Keratinocyte (primary cell): ENCODE measurements around the gene LCE6A. TPM values are rescaled to one million over a fixed set of nuclear protein-coding genes. Genes with fewer than 3 reads are reported as not detected.

Experiments used
- DNase-seq: peaks from one replicate; pipeline ENCODE4 v3.0.0-alpha.2; 2011; ENCODE audit warnings: low read depth, missing footprints, low spot score
- FAIRE-seq: peaks from 2 replicates; lab custom pipeline; 2011; peaks lifted over from hg19 to GRCh38; lab: Jason Lieb, UNC
- H2AFZ ChIP-seq: 2 replicates; pipeline ENCODE4 v1.6.0; 2012; ENCODE audit warnings: low read length, control low read depth, inconsistent platforms; ENCODE audit not compliant: control insufficient read depth
- H3K27ac ChIP-seq: 2 replicates; pipeline ENCODE4 v1.5.1; 2011; ENCODE audit warnings: low read length; ENCODE audit not compliant: control insufficient read depth, insufficient read depth
- H3K27me3 ChIP-seq: 3 replicates; pipeline ENCODE4 v1.6.0; 2011; ENCODE audit warnings: low read length; ENCODE audit not compliant: control insufficient read depth, insufficient read depth; ENCODE audit errors: extremely low read depth
- H3K36me3 ChIP-seq, 2 experiments: 2 replicates in 1 of 2; 3 replicates in 1 of 2; pipeline ENCODE4 v1.5.1; 2011; ENCODE audit warnings: low read length in 2 of 2, mild to moderate bottlenecking in 1 of 2; ENCODE audit not compliant: control insufficient read depth in 2 of 2, insufficient read depth in 2 of 2; ENCODE audit errors: extremely low read depth in 1 of 2
- H3K4me1 ChIP-seq: 3 replicates; pipeline ENCODE4 v1.5.1; 2011; ENCODE audit warnings: low read length; ENCODE audit not compliant: control insufficient read depth, insufficient read depth; ENCODE audit errors: extremely low read depth
- H3K4me2 ChIP-seq: 3 replicates; pipeline ENCODE4 v1.6.0; 2011; ENCODE audit warnings: low read depth, low read length; ENCODE audit not compliant: control insufficient read depth, insufficient read depth; ENCODE audit errors: extremely low read depth
- H3K4me3 ChIP-seq, 3 experiments: fragments of 200-600 bp in 1 of 3; sonication (generic) in 1 of 3; 2 replicates in 2 of 3; 3 replicates in 1 of 3; pipeline ENCODE4 v1.5.1; 2011 to 2016; ENCODE audit warnings: low read length in 3 of 3, mild to moderate bottlenecking in 3 of 3, control low read depth in 2 of 3, inconsistent platforms in 1 of 3, low read depth in 1 of 3, mixed read lengths in 1 of 3, mixed run types in 1 of 3, moderate library complexity in 1 of 3; ENCODE audit not compliant: control insufficient read depth in 2 of 3, insufficient read depth in 2 of 3; ENCODE audit errors: extremely low read depth in 1 of 3
- H3K79me2 ChIP-seq: 2 replicates; pipeline ENCODE4 v1.6.0; 2012; ENCODE audit warnings: low read length; ENCODE audit not compliant: control insufficient read depth, insufficient read depth
- H3K9ac ChIP-seq: 3 replicates; pipeline ENCODE4 v1.6.0; 2011; ENCODE audit warnings: low read length; ENCODE audit not compliant: control insufficient read depth, insufficient read depth; ENCODE audit errors: extremely low read depth
- H3K9me1 ChIP-seq: 3 replicates; pipeline ENCODE4 v1.6.0; 2011; ENCODE audit warnings: low read length; ENCODE audit not compliant: control insufficient read depth, insufficient read depth; ENCODE audit errors: extremely low read depth
- H3K9me3 ChIP-seq: 2 replicates; pipeline ENCODE4 v1.5.1; 2012; ENCODE audit warnings: low read depth, low read length; ENCODE audit not compliant: control insufficient read depth
- H4K20me1 ChIP-seq: 3 replicates; pipeline ENCODE4 v1.6.0; 2011; ENCODE audit warnings: low read length; ENCODE audit not compliant: control insufficient read depth, insufficient read depth; ENCODE audit errors: extremely low read depth
- CTCF ChIP-seq, 3 experiments: IDR thresholded peaks in 1 of 3; conservative IDR thresholded peaks in 1 of 3; optimal IDR thresholded peaks in 1 of 3; 2 replicates in 2 of 3; 3 replicates in 1 of 3; pipeline versions ENCODE3 to v1.5.1; 2011; ENCODE audit warnings: low read length in 3 of 3, mild to moderate bottlenecking in 3 of 3, moderate library complexity in 2 of 3, control low read depth in 1 of 3, inconsistent platforms in 1 of 3; ENCODE audit not compliant: insufficient read depth in 2 of 3; ENCODE audit errors: extremely low read depth in 1 of 3
- EZH2 ChIP-seq: IDR thresholded peaks from one replicate; pipeline ENCODE4 v1.6.1; 2012; ENCODE audit warnings: inconsistent platforms, mild to moderate bottlenecking, low read length, moderate library complexity
- dilution Hi-C: fragments of 300-500 bp; cut with MboI; formaldehyde crosslinking; loops from one replicate; pipeline ENCODE4 v1.7.0; 2020; ENCODE audit warnings: low sequenced_read_pairs; ENCODE audit not compliant: extremely low pct_ligation_motif_present
- polyA plus RNA-seq, 5 experiments: library from polyadenylated mRNA; depleted of rRNA in 3 of 5; stranded (reverse) in 3 of 5; stranded (forward) in 1 of 5; unstranded in 1 of 5; fragments of >200 nt; gene quantifications; 1 replicate in 1 of 5; 2 replicates in 3 of 5; 3 replicates in 1 of 5; pipeline versions ENCODE4 v1.2.1 to v1.2.3, GENCODE V29; 2011 to 2012; ENCODE audit warnings: missing spikeins in 2 of 5, low read depth in 1 of 5, low replicate concordance in 1 of 5

LCE6A gene
- polyA plus RNA-seq, 1 donor (not counting 4 experiments of a cell fraction or from before 2014, with no cell fraction given) = 0.60 TPM

DNA sequence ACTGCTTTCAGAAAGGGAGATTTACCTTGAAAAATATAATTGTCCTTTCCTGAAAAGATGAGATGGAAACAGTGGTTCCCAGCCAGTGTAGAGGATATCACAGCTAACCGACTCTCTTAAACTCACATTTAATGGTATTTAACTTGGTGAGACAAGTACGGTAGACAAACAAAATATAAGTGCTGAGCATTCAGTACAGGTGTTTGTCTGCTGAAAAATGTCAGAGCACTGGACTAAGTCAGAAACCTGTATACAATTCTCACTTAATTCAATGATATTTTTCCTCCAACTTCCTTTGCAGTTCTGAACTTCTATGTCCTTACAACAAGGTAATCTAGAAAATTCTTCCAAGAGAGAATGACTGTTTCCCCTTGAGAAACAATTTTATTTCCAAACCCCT lies 31.0 kb upstream of the LCE6A start, which contains the start of gene LCE1B:
TSS of gene LCE1B (plus strand) at position 301 of the 400 bp plus-strand sequence. CDS start 476 bp downstream, outside the sequence.
- DNase-seq (no peak), FAIRE-seq (peak; percentile 58)
- no peak within 1 kb of the TSS for H3K27ac ChIP-seq
- H3K4me3 ChIP-seq = no peak within 1 kb of the TSS
- H3K9me3 ChIP-seq = no peaks in the 10 kb centered on the region
- H3K4me2 ChIP-seq = peak within 1 kb of the TSS; percentile 25
- dilution Hi-C loops = no loop called here
- no peaks in the 10 kb centered on the region for H3K36me3 ChIP-seq
- TF ChIP-seq EZH2 = no peak
- TF ChIP-seq CTCF (optimal IDR thresholded peaks at IDR 0.05 in 1 of 3, IDR thresholded peaks at IDR 0.05 in 1 of 3, conservative IDR thresholded peaks at IDR 0.05 in 1 of 3; ENCODE audit: extremely low read depth in 1 of 3, insufficient read depth in 2 of 3, low read length in 3 of 3) = no peak
- H3K27me3 ChIP-seq = no peaks in the 10 kb centered on the region
- peak within 1 kb of the TSS; percentile 24 for H2AFZ ChIP-seq
- no peaks in the 10 kb centered on the region for H3K9me1 ChIP-seq
- no peak within 1 kb of the TSS for H3K9ac ChIP-seq
- H3K4me1 ChIP-seq = peaks cover 14% of the 10 kb centered on the region
- H3K79me2 ChIP-seq = no peaks in the 10 kb centered on the region
- no peaks in the 10 kb centered on the region for H4K20me1 ChIP-seq

DNA sequence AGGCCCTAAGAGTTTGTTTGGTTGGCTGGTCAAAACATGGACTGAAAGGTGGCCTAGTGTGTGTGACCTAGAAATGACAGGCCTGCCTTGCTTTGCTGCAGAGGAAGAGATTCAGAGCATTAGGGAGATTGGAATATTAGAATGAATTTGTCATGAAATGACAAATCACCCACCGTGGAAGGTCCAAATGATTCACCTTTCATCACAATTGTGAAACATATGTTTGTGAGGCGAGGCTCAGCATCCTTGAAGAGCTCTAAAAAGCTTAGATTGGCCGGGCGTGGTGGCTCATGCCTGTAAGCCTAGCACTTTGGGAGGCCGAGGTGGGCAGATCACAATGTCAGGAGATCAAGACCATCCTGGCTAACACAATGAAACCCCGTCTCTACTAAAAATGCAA lies 25.3 kb upstream of the LCE6A start:
- no peak overlapping the region for H2AFZ ChIP-seq
- H3K9ac ChIP-seq = no peak overlapping the region
- no peaks in the 10 kb centered on the region for H3K36me3 ChIP-seq
- FAIRE-seq = no peak
- TF ChIP-seq CTCF (optimal IDR thresholded peaks at IDR 0.05 in 1 of 3, IDR thresholded peaks at IDR 0.05 in 1 of 3, conservative IDR thresholded peaks at IDR 0.05 in 1 of 3; ENCODE audit: extremely low read depth in 1 of 3, insufficient read depth in 2 of 3, low read length in 3 of 3) (no peak), EZH2 (no peak)
- no peaks in the 10 kb centered on the region for H3K9me3 ChIP-seq
- H3K27ac ChIP-seq = no peak overlapping the region
- no peaks in the 10 kb centered on the region for H3K27me3 ChIP-seq
- DNase-seq = no peak
- peaks cover 5% of the 10 kb centered on the region for H3K4me1 ChIP-seq
- no peaks in the 10 kb centered on the region for H3K9me1 ChIP-seq
- H4K20me1 ChIP-seq = no peaks in the 10 kb centered on the region
- H3K4me3 ChIP-seq = no peak overlapping the region
- dilution Hi-C loops = no loop called here
- no peaks in the 10 kb centered on the region for H3K79me2 ChIP-seq
- no peak overlapping the region for H3K4me2 ChIP-seq
